Activated T-cell treated with anti-CD3 and anti-CD28 coated beads for 48 hours (primary cell): Measurements from ENCODE around the gene WDR86.

Source experiments
- DNase-seq: peaks from one replicate; pipeline ENCODE4 v3.0.0-alpha.2; 2020; ENCODE audit warnings: low read depth

WDR86 gene, protein sequence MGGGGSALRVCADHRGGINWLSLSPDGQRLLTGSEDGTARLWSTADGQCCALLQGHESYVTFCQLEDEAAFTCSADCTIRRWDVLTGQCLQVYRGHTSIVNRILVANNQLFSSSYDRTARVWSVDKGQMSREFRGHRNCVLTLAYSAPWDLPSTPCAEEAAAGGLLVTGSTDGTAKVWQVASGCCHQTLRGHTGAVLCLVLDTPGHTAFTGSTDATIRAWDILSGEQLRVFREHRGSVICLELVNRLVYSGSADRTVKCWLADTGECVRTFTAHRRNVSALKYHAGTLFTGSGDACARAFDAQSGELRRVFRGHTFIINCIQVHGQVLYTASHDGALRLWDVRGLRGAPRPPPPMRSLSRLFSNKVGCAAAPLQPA

DNA sequence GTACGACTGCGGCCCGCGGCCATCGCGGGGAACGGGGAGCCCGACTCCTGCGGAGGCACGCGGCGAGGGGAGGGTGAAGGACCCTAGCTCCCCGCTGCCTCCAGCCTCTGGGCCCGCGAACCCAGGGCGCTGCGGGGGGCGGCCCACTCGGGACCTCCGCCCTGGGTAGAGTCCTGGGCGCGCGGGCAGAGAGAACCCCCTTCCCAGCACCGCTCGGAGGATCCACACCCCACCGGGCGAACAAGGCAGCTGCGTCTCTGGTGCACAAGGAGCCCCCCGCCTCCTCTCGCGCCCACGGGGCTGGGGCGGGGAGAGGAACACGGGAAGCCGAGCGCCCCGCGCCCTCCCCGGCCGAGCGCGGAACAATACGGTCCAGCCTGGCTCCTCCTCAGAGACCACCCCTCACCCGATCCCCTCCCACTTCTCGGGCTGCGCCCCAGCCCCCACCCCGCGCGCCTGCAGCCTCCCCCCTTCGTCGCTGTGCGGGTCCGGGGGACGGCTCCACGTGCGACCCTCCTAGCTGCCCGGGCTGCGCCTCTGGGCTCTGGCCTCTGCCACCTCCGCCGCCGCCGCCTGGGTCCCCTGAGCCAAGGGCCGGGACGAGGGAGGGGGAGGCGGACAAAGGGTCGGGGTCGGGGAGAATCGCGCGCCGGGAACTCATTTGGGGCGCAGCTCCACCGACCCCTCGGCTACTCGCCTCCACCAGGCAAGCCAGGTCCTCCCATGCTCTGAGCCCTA lies at the start of gene WDR86:
Gene WDR86 (minus strand): TSS at position 372 of the 738 bp plus-strand sequence. CDS start 449 bp downstream, outside the sequence.
- DNase-seq: no peak

DNA sequence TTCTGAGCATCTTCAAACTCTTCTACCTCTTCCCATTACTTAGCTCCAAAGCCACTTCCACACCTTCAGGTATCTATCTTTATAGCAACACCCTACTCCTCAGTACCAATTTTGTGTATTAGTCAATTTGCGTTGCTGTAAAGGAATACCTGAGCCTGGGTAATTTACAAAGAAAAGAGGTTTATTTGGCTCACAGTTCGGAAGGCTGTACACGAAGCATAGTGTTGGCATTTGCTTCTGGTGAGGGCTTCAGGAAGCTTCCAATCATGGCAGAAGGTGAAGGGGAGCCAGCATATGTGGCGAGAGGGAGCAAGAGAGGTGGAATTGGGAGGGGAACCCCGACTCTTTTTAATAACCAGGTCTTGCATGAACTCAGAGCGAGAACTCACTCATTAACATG lies 47.7 kb upstream of the WDR86 start:
- no peak for DNase-seq

DNA sequence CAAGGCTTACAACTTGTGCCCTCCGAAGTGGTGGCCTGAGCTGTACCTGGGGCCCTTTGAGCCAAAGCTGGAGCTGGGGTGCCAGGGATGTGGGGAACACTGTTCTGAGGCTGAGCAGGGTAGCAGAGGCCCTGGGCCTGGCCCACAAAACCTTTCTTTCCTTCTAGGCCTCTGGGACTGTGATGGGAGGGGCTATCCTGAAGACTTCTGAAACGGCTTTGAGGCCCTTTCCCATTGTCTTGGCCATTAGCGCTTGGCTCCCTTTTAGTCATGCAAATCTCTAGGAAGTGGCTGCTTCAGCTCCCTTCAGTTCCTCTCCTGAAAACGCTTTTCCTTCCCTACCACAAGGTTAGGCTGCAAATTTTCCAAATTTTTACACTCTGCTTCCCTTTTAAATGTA lies 46.9 kb upstream of the WDR86 start:
- no peak for DNase-seq

DNA sequence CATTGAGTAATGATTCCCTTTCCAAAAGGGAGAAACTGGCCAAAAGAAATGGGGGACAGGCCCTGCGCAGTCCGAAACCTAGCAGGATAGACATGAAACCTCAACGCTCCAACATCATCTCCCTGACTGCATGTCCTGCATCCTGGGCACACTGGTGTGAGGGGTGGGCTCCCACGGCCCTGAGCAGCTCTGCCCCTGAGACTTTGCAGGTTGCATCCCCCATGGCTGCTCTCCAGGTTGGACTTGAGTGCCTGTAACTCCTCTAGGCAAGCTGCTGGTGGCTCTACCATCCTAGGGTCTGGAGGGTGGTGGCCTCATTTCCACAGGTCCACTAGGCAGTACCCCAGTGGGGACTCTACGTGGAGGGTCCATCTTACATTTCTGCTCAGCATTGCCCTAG lies 46.4 kb upstream of the WDR86 start:
- no peak for DNase-seq

DNA sequence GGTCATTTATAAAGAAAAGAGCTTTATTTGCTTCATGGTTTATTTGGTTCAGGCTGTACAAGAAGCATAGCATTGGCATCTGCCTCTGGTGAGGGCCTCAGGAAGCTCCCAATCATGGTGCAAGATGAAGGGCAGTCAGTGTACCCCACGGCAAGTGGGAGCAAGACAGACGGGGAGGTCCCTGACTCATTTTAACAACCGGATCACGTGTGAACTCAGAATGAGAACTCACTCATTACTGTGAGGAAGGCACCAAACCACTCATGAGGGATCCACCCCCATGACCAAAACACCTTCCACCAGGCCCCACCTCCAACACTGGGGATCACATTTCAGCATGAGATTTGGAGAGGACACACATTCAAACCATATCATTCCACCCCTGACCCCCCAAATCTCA lies 45.9 kb upstream of the WDR86 start:
- DNase-seq: no peak

DNA sequence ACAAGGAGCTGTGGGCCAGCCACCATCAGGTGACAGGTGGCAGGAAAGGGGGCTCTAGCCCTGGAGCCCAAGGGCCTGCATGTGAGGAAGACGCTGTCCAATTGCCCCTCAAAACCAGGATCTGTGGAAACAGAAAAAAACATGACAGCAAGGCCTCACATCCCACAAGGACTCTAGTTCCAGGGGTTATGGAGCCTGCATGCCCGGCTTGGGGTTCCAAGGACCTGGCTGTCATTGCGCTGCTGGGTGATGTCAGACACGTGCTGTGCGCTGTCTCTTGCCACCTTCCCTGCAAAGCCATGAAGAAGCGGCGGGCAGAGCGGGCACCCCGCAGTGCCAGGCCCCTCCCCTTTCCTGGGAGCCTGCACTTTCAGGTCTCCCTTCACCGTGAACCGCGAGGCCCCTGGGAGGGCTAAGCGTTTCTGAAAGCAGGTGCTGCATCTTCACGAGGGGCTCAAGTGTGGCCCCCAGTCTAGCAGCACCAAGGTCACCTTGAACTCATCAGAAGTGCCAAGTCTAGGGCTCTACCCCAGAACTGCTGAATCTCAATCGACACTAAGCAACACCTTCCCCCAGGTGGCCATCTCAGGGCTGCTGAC lies 45.2 kb upstream of the WDR86 start:
- DNase-seq: no peak

DNA sequence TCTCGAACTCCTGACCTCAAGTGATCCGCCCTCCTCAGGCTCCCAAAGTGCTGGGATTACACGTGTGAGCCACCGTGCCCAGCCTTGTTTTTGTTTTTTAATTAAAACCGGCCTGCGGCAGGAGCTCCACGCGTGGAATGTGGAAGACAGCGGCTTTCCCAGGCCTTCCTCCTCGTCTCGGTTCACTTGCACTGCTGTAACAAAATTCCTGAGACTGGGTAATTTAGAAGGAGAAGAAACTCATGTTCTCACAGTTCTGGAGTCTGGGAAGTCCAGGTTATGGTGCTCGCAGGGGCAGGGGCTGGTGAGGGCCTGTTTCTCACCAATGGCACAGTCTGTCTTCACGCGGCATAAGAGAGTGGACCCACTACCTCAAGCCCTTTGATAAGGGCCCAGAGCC lies 44.5 kb upstream of the WDR86 start:
- no peak for DNase-seq

DNA sequence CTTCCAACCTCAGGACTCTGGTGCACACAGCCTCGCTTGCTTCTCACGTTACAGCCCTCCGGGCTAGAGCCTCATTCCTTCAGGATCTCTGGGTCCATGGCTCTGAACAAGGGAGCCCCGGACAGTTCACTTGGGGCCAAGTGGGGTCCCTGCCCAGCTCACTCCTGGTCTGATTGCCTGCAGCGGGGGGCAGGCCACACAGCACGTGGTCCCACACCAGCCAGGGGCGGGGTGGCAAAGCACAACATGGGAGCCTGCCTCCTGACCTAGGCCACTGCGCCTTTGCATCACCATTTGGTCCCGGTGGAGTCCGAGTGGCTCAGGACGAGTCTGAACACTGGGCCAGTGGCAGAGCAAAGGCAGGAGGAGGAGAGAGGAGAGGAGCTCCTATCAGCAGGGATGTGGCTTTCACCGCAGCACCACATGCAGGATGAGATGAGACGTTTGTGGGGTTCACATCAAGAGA lies 43.5 kb upstream of the WDR86 start:
- DNase-seq: no peak

DNA sequence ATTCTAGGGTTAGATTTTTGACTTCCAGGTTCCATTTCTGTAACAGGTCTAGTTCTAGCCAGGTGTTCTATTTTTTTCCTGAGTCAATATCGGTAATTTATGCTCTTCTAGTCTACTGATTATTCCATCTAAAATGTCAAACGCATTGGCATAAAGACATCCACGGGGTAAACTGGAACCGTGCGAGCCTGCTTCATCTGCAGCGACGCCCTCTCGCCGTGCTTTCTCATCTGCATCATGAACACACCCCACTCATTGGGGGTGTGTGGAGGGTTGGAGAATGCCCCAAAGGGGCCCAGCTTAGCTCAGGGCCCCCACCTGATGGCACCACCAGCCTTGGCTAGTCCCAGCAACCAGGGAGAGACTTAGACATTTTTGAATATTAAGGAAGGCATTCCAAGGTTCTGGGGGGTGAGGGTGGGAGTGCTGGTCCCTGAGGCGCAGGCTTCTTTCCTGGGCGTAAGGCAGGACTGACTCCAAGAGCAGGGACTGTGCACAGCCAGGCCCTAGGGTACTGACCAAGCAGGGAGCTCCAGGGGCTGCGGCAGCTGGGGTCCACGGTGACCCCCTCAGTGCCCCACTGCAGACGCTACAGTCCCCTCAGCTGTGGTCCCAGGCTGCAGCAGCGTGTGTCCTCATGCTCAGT lies 43.0 kb upstream of the WDR86 start:
- DNase-seq: no peak

DNA sequence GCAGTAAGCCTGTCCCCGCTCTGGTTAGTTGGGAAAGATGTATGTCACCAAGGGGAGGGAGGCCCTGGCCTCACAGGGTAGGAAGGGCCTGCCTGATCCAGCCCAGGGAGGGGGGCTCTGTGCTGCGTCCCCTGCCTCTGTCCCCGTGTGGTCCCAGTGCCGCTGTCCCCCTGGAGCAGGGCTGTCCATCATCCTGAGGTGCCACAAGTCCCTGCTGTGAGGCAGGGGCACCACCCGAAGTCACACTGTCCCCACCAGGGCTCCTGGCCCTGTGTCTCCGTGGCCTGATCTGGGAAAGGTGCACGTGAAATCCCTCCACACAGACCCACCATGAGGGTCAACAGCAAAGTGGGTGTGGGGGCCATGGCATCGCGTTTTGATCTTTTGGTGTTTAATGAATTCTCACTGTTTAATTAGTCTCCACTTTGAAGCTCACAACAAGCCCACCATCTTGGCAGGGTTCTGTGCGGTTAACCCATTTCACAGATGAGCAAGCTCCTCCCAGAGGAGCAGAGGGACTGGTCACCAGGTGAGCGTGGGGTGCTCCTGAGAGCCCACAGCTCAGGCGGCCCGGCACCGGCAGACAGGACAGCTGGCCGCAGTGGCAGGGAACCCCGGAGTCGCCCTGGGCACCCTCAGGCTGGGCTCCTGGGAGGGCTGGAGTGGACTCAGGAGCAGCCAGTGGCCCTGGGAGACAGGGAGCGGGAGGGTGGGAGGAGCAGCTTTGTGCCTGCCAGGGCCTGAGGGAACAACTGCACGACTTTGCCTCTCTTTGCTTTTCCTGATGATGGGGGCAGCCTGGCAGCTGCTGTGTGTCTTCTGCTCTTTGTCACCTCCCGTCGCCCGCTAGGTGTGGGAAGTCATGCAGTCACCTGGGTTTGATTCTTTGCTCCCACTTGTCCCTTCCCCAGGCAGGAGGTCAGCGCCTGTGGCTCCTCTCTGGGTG lies 42.1 kb upstream of the WDR86 start:
- DNase-seq: no peak

DNA sequence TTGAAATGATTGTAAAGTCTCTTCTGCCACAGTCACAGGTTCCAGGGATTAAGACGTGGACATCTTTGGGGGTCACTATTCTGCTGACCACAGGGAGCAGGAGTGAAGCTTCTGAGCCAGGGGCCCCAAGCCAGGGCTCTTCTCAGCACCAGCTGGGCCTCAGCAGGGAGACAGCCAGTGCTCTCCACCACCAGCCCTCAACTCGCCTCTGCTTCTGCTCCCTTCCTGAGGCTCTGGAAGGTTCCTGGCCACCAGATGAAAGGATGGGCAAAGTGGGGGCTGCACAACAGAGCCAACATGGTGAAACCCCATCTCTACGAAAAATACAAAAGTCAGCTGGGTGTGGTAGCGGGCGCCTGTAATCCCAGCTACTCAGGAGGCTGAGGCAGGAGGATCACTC lies 41.3 kb upstream of the WDR86 start:
- DNase-seq: no peak

DNA sequence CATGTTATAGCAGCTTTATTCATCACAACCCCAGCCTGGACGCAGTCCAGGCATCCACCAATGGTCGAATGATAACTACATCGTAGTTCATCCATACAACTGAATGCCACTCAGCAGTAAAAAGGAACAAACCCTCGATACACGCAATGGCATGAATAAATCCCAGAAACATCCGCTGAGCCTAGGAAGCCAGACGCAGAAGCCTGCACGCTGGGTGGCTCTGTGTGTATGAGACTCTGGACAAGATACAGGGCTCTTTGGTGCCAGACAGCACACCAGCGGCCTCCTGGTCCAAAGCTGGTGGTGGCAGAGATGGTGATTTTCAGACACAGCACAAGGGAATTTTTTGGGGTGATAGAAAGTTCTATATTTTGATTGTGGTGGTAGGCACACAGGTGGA lies 40.2 kb upstream of the WDR86 start:
- no peak for DNase-seq

DNA sequence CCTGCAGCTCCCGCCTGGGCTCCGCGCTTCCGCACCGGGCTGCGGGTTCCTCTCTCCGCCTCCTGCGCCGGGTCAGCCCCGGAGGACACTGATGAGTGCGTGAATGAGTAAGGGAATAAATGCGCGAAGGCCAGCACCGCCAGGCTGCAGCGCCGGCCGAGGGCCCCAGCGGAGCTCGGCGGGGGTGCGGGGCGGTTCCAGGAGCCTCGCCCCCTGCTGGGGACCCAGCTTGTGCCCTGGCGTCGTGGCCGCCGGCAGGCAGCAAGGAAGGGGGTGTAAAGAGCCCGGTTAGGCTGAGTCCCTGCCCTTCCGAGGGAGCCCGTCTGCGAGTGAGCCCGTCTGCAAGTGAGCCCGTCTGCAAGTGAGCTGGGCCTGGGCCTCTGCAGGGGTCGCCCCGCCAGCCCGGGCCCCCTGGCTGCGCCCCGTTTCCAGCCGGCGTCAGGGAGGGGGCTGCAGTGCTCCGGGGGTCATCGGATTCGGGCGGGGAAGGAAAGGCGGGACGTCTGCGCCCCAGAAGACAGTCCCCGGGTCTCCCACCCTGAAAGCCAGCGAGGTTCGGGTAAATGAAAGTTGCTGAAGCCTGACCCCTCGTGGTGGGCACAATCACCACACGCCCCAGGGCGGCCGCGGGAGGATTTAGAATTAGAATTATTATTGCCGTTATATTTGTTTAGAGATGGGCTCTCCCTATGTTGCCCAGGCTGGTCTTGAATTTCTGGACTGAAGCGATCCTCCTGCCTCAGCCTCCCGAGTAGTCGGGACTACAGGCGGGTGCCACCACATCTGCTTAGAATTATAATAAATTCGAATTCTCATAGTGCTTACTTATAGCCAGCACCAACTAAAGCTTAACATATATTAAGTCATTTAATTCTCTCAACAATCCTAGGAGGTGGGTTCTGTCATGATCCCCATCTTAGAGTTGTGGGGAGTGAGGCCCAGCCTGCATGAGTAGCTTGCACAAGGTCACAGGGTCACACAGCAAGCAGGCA lies 38.7 kb upstream of the WDR86 start:
- DNase-seq: peak; percentile 66

DNA sequence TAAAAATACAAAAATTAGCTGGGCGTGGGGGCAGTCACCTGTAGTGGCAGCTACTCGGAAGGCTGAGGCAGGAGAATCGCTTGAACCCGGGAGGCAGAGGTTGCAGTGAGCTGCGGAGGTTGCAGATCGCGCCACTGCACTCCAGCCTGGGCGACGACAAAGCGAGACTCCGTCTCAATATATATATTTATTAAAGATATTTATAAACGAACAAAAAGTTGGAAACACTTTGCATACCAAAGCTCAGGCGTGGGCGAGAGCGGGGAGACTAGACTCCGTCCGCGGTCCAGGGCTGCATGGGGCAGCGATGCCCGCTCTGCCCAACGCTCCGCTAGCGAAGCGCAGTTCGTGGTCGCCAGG lies 38.0 kb upstream of the WDR86 start:
- no peak for DNase-seq

DNA sequence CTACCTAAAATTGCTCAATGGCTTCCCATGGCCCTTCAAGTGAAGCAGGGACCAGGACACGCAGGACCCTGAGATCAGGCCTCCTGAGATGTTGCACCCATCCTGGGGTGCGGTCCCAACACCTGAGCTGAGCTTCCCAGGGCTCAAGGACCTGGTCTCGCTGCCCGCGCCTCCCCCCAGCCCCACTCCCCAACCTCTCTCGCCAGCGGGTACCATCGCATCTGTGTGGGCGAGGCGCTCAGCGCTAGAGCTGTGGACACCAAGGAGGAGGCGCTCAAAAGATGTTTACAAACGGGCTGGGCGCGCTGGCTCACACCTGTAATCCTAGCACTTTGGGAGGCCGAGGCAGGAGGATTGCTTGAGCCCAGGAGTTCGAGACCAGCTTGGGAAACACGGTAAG lies 37.5 kb upstream of the WDR86 start:
- DNase-seq: no peak

DNA sequence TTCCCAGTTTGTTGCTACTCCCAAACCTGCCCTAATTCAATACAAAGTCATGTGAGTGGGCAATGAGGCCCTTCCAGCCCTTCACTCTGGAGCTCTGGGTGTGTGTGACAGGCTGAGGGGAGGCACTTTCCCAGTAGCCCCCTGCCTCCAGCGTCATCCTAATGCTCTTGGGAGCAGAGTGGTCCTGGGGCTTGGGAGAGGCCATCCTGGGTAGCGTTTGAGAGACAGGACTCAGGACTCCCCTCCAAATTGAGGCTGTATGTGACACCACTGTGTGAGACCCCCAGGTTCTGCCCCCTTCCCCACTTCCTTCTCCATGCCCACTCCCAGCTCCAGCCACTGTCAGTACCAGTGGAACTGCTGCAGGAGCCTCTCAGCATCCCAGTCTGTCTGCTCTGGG lies 36.6 kb upstream of the WDR86 start:
- no peak for DNase-seq

DNA sequence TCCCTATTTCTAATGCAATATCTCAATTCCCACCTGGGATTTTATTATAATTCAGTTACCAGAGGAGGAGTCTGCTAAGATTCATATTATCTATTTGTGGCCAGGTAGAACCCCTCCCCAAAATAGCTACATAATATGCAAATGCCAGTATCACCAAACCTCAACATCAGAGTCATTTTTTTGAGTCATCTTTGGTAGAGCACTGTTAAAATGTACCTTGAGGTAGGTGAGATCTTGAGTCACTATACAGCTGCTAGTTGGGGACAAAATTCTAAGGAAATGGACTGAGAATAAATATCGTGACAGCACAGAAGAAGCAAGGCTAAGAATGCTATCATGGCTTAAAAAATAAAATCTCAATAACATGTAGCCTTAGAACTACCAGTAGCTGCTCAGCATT lies 34.8 kb upstream of the WDR86 start:
- DNase-seq: no peak

DNA sequence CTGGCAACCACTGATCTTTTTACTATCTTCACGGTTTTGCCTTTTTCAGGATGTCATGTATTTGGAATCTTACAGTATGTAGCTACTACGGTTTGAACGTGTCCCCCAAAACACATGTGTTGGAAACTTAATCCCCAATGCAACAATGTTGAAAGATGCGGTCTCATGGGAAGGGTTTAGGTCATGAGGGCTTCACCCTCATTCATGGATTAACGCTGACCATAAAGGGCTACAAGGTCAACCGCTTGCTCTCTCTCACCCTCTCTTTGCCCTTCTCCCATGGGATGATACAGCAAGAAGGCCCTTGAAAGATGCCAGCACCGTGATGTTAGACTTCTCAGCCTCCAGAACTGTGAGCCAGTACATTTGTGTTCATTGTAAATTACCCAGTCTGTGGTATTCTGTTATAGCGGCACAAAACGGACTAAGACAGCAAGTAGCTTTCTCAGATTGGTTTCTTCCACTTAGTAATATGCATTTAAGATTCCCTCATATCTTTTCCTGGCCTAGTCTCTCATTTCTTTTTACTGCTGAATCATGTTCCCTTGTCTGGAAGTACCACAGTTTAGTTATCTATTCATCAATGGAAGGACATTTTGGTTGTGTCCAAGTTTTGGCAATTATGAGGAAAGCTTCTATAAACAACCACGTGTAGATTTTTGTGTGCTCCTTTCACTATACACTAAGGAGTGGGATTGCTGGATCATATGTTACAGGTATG lies 33.1 kb upstream of the WDR86 start:
- no peak for DNase-seq

DNA sequence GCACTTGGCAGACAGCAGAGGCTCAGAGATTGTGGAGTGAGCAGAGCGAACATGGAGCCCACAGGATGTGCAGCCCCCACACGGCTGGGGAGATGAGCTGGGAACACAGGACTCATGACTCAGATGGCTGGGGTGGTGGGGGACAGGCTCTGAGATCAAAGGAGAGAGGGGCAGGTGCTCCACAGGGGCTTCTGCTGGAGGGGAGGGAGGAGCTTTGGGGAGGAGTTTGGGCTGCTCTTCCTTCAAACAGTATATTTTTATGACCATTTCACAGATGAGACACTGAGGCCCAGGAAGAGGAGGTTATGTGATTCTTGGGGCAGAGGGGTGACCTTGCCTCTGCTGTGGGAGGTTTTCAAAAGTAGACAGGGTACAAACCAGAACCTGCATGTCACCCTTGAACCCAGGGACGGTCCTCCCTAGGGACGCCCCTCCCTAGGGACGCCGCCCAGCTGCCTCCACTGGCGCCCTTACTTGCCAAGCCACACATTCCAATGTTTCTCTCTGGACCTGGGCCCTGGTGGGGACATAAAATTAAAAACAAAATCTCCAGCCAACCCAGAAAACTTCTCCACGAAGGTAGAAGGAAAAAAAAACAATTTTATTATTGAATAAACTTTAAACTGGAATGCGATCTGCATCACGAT lies 31.1 kb upstream of the WDR86 start:
- DNase-seq: no peak
